Testis (tissue), 3 donors: ENCODE results near the gene BCKDHA. TPM values are rescaled to one million over a fixed set of nuclear protein-coding genes. Genes with fewer than 3 reads are reported as not detected.
A peak's percentile ranks its signal among the peaks of the same experiment; 100 is the strongest.

Source experiments
- DNase-seq: peaks from one replicate; pipeline ENCODE4 v3.0.0-alpha.2; 2019
- H3K27ac ChIP-seq, 2 donors: fragments of 200-600 bp; sonication (generic); one replicate each; pipeline ENCODE4 v1.5.1; 2019
- H3K27me3 ChIP-seq: fragments of 200-600 bp; sonication (generic); one replicate; pipeline ENCODE4 v1.5.1; 2019
- H3K36me3 ChIP-seq: fragments of 200-600 bp; sonication (generic); one replicate; pipeline ENCODE4 v1.5.1; 2017; ENCODE audit warnings: low read depth; ENCODE audit errors: missing control alignments
- H3K4me1 ChIP-seq: fragments of 200-600 bp; sonication (generic); one replicate; pipeline ENCODE4 v1.5.1; 2019
- H3K4me3 ChIP-seq, 2 donors: fragments of 200-600 bp; sonication (generic); one replicate each; pipeline ENCODE4 v1.5.1; 2017 to 2019
- H3K9me3 ChIP-seq: fragments of 200-600 bp; sonication (generic); one replicate; pipeline ENCODE4 v1.5.1; 2017
- CTCF ChIP-seq, 3 experiments: fragments of 450-650 bp in 2 of 3; fragments of 200-600 bp in 1 of 3; sonication (generic) in 1 of 3; IDR thresholded peaks; one replicate each; pipeline ENCODE4 v1.5.1; 2016 to 2019; ENCODE audit warnings: antibody characterized with exemption in 3 of 3, mild to moderate bottlenecking in 2 of 3, moderate library complexity in 1 of 3
- POLR2A ChIP-seq: fragments of 450-650 bp; IDR thresholded peaks from one replicate; pipeline ENCODE4 v1.6.1; 2017; ENCODE audit warnings: antibody characterized with exemption, mild to moderate bottlenecking, moderate library complexity
- WGBS, 2 donors: methylation state at CpG; one replicate each; pipeline ENCODE4 v1.1.5; 2018; 5-methylcytosine and 5-hydroxymethylcytosine counted together
- intact Hi-C: fragments of 100-400 bp; cut with DNase I; formaldehyde crosslinking; loops from one replicate; pipeline ENCODE4 v1.15.1; 2023; ENCODE audit warnings: low total_unique reads
- polyA plus RNA-seq: library from polyadenylated mRNA; stranded (reverse); fragments of 350-450 nt; fragmentation: Illumina TruSeq; extraction: RNeasy Lipid Tissue Mini Kit (QIAGEN cat#74804); gene quantifications from one replicate; pipeline ENCODE4 v1.2.3, GENCODE V29; 2014; ENCODE audit warnings: low read depth, low replicate concordance; ENCODE audit not compliant: insufficient read depth
- total RNA-seq, 2 donors: library from RNA; depleted of rRNA; stranded (reverse); fragments of >200 nt; gene quantifications; one replicate each; pipeline ENCODE4 v1.2.3, GENCODE V29; 2016

The BCKDHA gene
- total and polyA plus RNA-seq, 3 donors from 2014 or later = 53.1 to 81.3 (median 80.8) TPM

DNA sequence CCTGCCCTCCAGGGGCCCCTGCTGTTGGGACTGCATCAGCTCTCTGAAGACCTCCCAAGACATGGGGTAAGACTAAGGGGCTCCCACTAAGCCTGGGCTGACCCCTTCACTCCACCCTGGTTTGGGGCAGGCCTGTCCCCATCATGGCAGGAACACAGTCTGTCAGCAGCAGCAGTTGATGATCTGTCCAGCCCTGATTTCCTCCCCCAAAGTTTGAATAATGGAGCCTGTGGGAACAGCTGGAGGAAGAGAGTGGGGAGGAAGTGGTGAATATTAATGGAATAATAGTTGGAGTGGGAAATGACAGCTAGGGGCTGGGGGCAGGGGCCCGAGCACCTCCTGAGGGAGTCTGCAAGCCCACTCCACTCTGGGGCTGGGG, 30.9 kb downstream of the BCKDHA start:
- intact Hi-C loops = no loop called here
- no peak for DNase-seq
- no peak for TF ChIP-seq CTCF (IDR thresholded peaks at IDR 0.05)
- TF ChIP-seq POLR2A = no peak
- no peaks in the 10 kb centered on the region for H3K36me3 ChIP-seq
- H3K27ac ChIP-seq = no peak overlapping the region
- peaks cover 14% of the 10 kb centered on the region for H3K4me1 ChIP-seq
- 88 to 90% methylated on average over 1 of the region's 1 CpG for WGBS, 2 donors
- H3K27me3 ChIP-seq = no peaks in the 10 kb centered on the region
- H3K9me3 ChIP-seq = no peaks in the 10 kb centered on the region
- H3K4me3 ChIP-seq = no peak overlapping the region

DNA sequence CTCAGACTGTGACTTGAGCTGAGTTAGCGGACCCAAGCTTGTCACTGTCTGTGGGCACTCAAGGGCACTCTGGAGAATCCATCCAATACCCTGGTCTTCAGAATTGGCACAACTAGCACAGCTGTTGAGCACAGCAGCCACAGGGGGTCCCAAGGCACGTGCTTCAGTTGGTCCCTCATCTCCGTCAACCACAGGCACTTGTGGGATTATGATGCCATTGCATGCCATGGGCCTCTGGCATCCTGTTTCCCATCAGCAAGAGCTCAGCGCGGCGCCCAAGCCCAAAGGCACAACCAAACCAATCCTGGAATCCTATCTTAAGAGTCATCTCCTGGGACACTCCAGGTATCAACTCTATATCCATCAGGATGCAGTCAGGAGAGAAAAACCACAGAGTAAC, 33.3 kb downstream of the BCKDHA start:
- intact Hi-C loops = no loop called here

DNA sequence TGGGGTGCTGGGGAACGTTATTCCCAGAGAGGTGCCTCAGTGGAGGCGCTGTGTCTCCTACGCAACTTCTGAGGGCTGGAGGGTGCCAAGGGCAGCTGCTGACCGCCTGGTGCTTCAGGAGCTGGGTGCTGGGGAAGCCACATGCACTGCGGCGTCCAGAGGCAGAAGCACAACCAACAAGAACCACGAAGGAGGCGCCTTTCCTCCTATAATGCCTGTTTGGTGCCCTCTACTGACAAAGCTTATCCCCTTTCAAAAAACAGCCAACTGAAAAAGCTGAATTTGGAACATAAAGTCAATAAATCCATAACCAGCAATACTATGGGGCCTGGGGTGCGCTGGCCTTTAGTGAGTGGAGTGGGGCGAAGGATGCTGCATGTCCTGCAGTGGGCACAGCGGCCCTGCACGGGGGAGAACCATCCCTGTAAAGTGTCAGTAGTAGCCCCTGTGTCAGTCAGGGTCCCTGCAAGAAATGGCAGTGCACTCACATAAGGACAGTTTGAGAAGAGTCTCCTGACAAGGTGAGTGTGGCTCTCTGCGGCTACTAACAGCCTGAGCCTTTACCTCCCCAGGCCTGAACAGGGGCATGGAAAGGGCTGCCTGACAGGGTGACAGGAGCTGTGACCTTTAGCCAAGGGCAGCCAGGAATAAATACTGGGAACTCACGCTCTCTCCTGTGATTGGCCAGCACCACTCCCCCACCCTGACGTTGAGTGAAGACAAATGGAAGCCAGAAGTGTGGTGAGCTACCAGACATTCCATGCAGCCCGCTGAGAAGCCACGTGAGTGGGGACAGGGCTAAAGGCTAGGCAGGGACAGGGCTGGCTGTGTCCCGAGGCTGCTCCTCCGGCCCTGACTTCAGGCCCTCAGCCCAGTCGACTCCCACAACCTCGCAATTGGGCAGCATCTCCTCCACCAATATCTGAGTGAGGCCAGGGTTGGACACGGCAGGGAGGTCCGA, 34.1 kb downstream of the BCKDHA start:
- TF ChIP-seq POLR2A = no peak
- TF ChIP-seq CTCF (IDR thresholded peaks at IDR 0.05) = peak in 1 of 3 experiments; percentile 21
- WGBS, 2 donors = 63 to 72% methylated on average over 23 of the region's 23 CpGs
- DNase-seq = peak; percentile 42
- Histone ChIP-seq H3K9me3 (no peaks in the 10 kb centered on the region), H3K27me3 (no peaks in the 10 kb centered on the region), H3K27ac (no peak overlapping the region), H3K36me3 (no peaks in the 10 kb centered on the region), H3K4me3 (no peak overlapping the region), H3K4me1 (peaks cover 14% of the 10 kb centered on the region)
- intact Hi-C loops = no loop called here

More for the DNA sequence above, 33.3 kb downstream of the BCKDHA start:
- WGBS, 2 donors = 90 to 100% methylated on average over 1 to 6 of the region's 6 CpGs
- no peaks in the 10 kb centered on the region for H3K36me3 ChIP-seq
- no peaks in the 10 kb centered on the region for H3K27me3 ChIP-seq
- peaks cover 14% of the 10 kb centered on the region for H3K4me1 ChIP-seq
- no peak for DNase-seq
- TF ChIP-seq CTCF (IDR thresholded peaks at IDR 0.05) (no peak), POLR2A (no peak)
- no peak overlapping the region for H3K27ac ChIP-seq
- H3K4me3 ChIP-seq = no peak overlapping the region
- H3K9me3 ChIP-seq = no peaks in the 10 kb centered on the region

DNA sequence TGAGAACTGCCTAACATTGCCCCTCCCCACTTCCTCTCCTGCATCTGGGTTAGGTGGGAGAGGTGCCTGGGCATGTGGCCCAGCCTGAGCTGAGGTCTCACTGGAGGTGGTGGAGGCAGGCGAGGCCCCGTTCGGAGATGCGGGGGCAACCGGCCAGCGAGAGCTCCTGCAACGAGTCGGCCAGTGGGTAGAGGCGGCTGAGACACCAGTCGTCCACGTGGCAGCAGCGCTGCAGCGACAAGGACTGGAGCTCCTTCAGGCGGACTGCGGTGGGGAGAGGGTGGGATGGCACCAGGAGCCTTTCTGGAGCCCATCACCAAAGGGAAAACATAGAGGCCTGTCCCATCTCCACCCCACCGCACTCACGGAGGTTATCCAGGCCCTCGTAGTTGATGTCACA, 35.6 kb downstream of the BCKDHA start:
- no peak overlapping the region for H3K4me3 ChIP-seq
- H3K27me3 ChIP-seq = no peaks in the 10 kb centered on the region
- WGBS, 2 donors = 91 to 98% methylated on average over 7 to 18 of the region's 18 CpGs
- H3K9me3 ChIP-seq = no peaks in the 10 kb centered on the region
- H3K27ac ChIP-seq = no peak overlapping the region
- DNase-seq = no peak
- intact Hi-C loops = no loop called here
- H3K36me3 ChIP-seq = no peaks in the 10 kb centered on the region
- no peak for TF ChIP-seq CTCF (IDR thresholded peaks at IDR 0.05)
- TF ChIP-seq POLR2A = no peak
- H3K4me1 ChIP-seq = peaks cover 2% of the 10 kb centered on the region
